OCI-LY7 (cell line): ENCODE data around the gene B4GAT1.

Experiments used
- CTCF ChIP-seq: fragments of 200-600 bp; sonication (generic); conservative IDR thresholded peaks from 2 replicates; pipeline ENCODE4 v1.5.1; 2014; ENCODE audit warnings: mild to moderate bottlenecking, antibody characterized with exemption, low read length, moderate library complexity, mixed read lengths
- EZH2phosphoT487 ChIP-seq: fragments of 200-600 bp; sonication (generic); IDR thresholded peaks from 2 replicates; pipeline ENCODE4 v1.6.1; 2018; ENCODE audit warnings: low read depth, borderline replicate concordance, mild to moderate bottlenecking, mixed run types, antibody characterized with exemption, low read length, moderate library complexity, mixed read lengths

GRCh38 chr11:66371627-66372415 lies 24.4 kb upstream of the B4GAT1 start, which contains the start of gene SLC29A2:
- no peak; the same call in 1 of the 2 replicates for TF ChIP-seq CTCF
- no peak for TF ChIP-seq EZH2phosphoT487
